Activated naive CD8-positive, alpha-beta T cell treated with anti-CD3 and anti-CD28 coated beads, Interleukin-2, amount 10 ng/mL, durations not matched to agents 7 days and 5 days (primary cell): ENCODE results near the gene DEDD. TPM values are rescaled to one million over a fixed set of nuclear protein-coding genes. Genes with fewer than 3 reads are reported as not detected.

ENCODE experiments used
- ATAC-seq: fragments of 150-1000 bp; cut with Tn5 transposase; one replicate; pipeline ENCODE4 v1.10.0; 2021; ENCODE audit warnings: low read depth, moderate library complexity
- POLR2A ChIA-PET: fragments of 350-600 bp; sonication (Branson Sonifier 250); formaldehyde crosslinking; loops from one replicate; lab custom pipeline; 2021; ENCODE audit warnings: antibody characterized with exemption; lab: Charles Lee
- DNase-seq: peaks from one replicate; pipeline ENCODE4 v3.0.0; 2021
- H3K27ac Mint-ChIP-seq: one replicate; pipeline ENCODE4 v1.8.0; 2022; ENCODE audit warnings: mild to moderate bottlenecking, mixed read lengths
- H3K27me3 Mint-ChIP-seq: one replicate; pipeline ENCODE4 v1.8.0; 2022; ENCODE audit warnings: mild to moderate bottlenecking, moderate library complexity, mixed read lengths
- H3K36me3 Mint-ChIP-seq: one replicate; pipeline ENCODE4 v1.8.0; 2021; ENCODE audit warnings: mild to moderate bottlenecking, mixed read lengths
- H3K4me1 Mint-ChIP-seq: one replicate; pipeline ENCODE4 v1.8.0; 2021; ENCODE audit warnings: mixed read lengths
- H3K4me3 Mint-ChIP-seq: one replicate; pipeline ENCODE4 v1.8.0; 2022; ENCODE audit warnings: mild to moderate bottlenecking, moderate library complexity, mixed read lengths
- H3K9me3 Mint-ChIP-seq: one replicate; pipeline ENCODE4 v1.8.0; 2021; ENCODE audit warnings: mixed read lengths
- total RNA-seq, 2 experiments: library from RNA; stranded (reverse); gene quantifications; one replicate each; pipeline ENCODE4 v1.2.3, GENCODE V29; 2021

The DEDD gene
- total RNA-seq, 2 experiments from 2014 or later: 39.8 to 40.3 TPM

- Mint-ChIP-seq H3K27me3 (no peaks in the 10 kb centered on the region), H3K36me3 (no peaks in the 10 kb centered on the region), H3K4me1 (peaks cover 7% of the 10 kb centered on the region), H3K9me3 (no peaks in the 10 kb centered on the region), H3K4me3 (no peak overlapping the region), H3K27ac (no peak overlapping the region)
- DNase-seq (no peak), ATAC-seq (no peak)
- POLR2A ChIA-PET: interaction anchor here (2.3 kb wide), 1 partner anchor 11 kb away, joined by 6 read pairs; the partner anchor contains the start of gene ARHGAP30
Observed at GRCh38 chr1:161081519-161081918, 50.9 kb downstream of the DEDD start.

GRCh38 chr1:161080441-161081405 is 51.7 kb downstream of the DEDD start:
- Mint-ChIP-seq H3K27ac (no peak overlapping the region), H3K4me3 (no peak overlapping the region), H3K27me3 (no peaks in the 10 kb centered on the region), H3K9me3 (no peaks in the 10 kb centered on the region), H3K4me1 (peaks cover 7% of the 10 kb centered on the region), H3K36me3 (no peaks in the 10 kb centered on the region)
- DNase-seq: no peak
- ATAC-seq: no peak
- POLR2A ChIA-PET: interaction anchor here (2.3 kb wide), 1 partner anchor 11 kb away, joined by 6 read pairs; the partner anchor contains the start of gene ARHGAP30

- no peak overlapping the region for H3K4me3 Mint-ChIP-seq
- no peaks in the 10 kb centered on the region for H3K27me3 Mint-ChIP-seq
- no peak for DNase-seq
- no peaks in the 10 kb centered on the region for H3K36me3 Mint-ChIP-seq
- ATAC-seq: no peak
- no peaks in the 10 kb centered on the region for H3K9me3 Mint-ChIP-seq
- peaks cover 7% of the 10 kb centered on the region for H3K4me1 Mint-ChIP-seq
- POLR2A ChIA-PET: interaction anchor here (1.2 kb wide), 1 partner anchor 10 kb away, joined by 8 read pairs; the partner anchor contains the start of gene ARHGAP30
- H3K27ac Mint-ChIP-seq: no peak overlapping the region
Observed at GRCh38 chr1:161079436-161080110, 52.9 kb downstream of the DEDD start.

GRCh38 chr1:161077426-161077825 is 55.0 kb downstream of the DEDD start:
- H3K36me3 Mint-ChIP-seq: no peaks in the 10 kb centered on the region
- ATAC-seq (no peak), DNase-seq (no peak)
- no peak overlapping the region for H3K27ac Mint-ChIP-seq
- peaks cover 20% of the 10 kb centered on the region for H3K4me1 Mint-ChIP-seq
- no peaks in the 10 kb centered on the region for H3K27me3 Mint-ChIP-seq
- H3K4me3 Mint-ChIP-seq: no peak overlapping the region
- no peaks in the 10 kb centered on the region for H3K9me3 Mint-ChIP-seq
- POLR2A ChIA-PET: no interaction called here

- POLR2A ChIA-PET: no interaction called here
- no peaks in the 10 kb centered on the region for H3K36me3 Mint-ChIP-seq
- H3K4me3 Mint-ChIP-seq: no peak overlapping the region
- no peaks in the 10 kb centered on the region for H3K27me3 Mint-ChIP-seq
- H3K27ac Mint-ChIP-seq: no peak overlapping the region
- peaks cover 27% of the 10 kb centered on the region for H3K4me1 Mint-ChIP-seq
- ATAC-seq (no peak), DNase-seq (no peak)
- no peaks in the 10 kb centered on the region for H3K9me3 Mint-ChIP-seq
Observed at GRCh38 chr1:161076410-161076809, 56.1 kb downstream of the DEDD start.

- no peaks in the 10 kb centered on the region for H3K27me3 Mint-ChIP-seq
- H3K4me3 Mint-ChIP-seq: no peak overlapping the region
- H3K9me3 Mint-ChIP-seq: no peaks in the 10 kb centered on the region
- peak overlapping the region; percentile 46 for H3K27ac Mint-ChIP-seq
- no peak for ATAC-seq
- DNase-seq: no peak
- POLR2A ChIA-PET: interaction anchor here (0.6 kb wide), 1 partner anchor 19 kb away, joined by 3 read pairs; no protein-coding TSS in a partner anchor
- H3K36me3 Mint-ChIP-seq: no peaks in the 10 kb centered on the region
- peaks cover 33% of the 10 kb centered on the region for H3K4me1 Mint-ChIP-seq
Observed at GRCh38 chr1:161074676-161075368, 57.6 kb downstream of the DEDD start.

- no peak for ATAC-seq
- H3K9me3 Mint-ChIP-seq: no peaks in the 10 kb centered on the region
- H3K4me3 Mint-ChIP-seq: no peak overlapping the region
- POLR2A ChIA-PET: interaction anchor here (0.6 to 0.8 kb wide), 2 partner anchors 14 to 82 kb away, joined by 3 to 4 read pairs; no protein-coding TSS in a partner anchor
- DNase-seq: no peak
- H3K36me3 Mint-ChIP-seq: peaks cover 8% of the 10 kb centered on the region
- H3K27ac Mint-ChIP-seq: peak overlapping the region; percentile 46
- peaks cover 33% of the 10 kb centered on the region for H3K4me1 Mint-ChIP-seq
- H3K27me3 Mint-ChIP-seq: no peaks in the 10 kb centered on the region
Observed at GRCh38 chr1:161073474-161074121, 58.9 kb downstream of the DEDD start.

GRCh38 chr1:161072751-161073449 is 59.6 kb downstream of the DEDD start:
- H3K4me1 Mint-ChIP-seq: peaks cover 33% of the 10 kb centered on the region
- POLR2A ChIA-PET: interaction anchor here (7.7 kb wide), 1 partner anchor 25 kb away, joined by 118 read pairs; the partner anchor contains the start of gene KLHDC9
- no peaks in the 10 kb centered on the region for H3K9me3 Mint-ChIP-seq
- H3K27me3 Mint-ChIP-seq: no peaks in the 10 kb centered on the region
- H3K36me3 Mint-ChIP-seq: peaks cover 13% of the 10 kb centered on the region
- peak overlapping the region; percentile 34 for H3K27ac Mint-ChIP-seq
- no peak for ATAC-seq
- H3K4me3 Mint-ChIP-seq: no peak overlapping the region
- no peak for DNase-seq

GRCh38 chr1:161071886-161072371 is 60.5 kb downstream of the DEDD start:
- DNase-seq: peak; percentile 62
- Mint-ChIP-seq H3K27me3 (no peaks in the 10 kb centered on the region), H3K9me3 (no peaks in the 10 kb centered on the region), H3K27ac (peak overlapping the region; percentile 74), H3K36me3 (peaks cover 20% of the 10 kb centered on the region), H3K4me1 (peaks cover 38% of the 10 kb centered on the region), H3K4me3 (no peak overlapping the region)
- ATAC-seq: no peak
- POLR2A ChIA-PET: interaction anchor here (0.8 to 7.7 kb wide), 7 partner anchors 10 to 70 kb away, joined by 3 to 159 read pairs (median 4); partner anchors contain the start of genes KLHDC9, NIT1, PFDN2 and USF1
